ENCODE results near the gene SLC35F3. TPM values are rescaled to one million over a fixed set of nuclear protein-coding genes. Genes with fewer than 3 reads are reported as not detected.

The SLC35F3 gene
- total and polyA plus RNA-seq, 9 of the 15 experiments (the other 6 are each of a cell fraction or from before 2014, with no cell fraction given): 0.04 to 0.07 (median 0.04) TPM; not detected in 6

DNA sequence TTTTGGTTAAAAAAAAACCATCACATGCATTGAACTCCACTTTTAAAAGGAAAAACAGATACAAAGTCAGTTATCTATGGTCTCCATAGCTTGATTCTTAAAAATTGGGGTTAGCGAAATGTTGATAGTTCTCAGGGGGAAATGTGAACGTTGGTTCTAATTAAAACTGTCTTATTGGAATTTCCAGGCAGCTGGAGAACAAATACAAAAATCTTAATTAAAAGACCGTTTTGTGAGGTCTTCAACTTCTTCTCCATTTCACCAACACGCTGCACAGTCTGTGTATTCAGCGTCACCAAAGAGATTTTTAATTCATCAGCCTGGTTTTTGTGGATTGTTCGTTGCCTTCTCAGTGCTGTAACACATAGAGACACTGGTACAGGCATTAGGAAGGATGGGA is 369.5 kb downstream of the SLC35F3 start:
- no peak overlapping the region for H2AFZ ChIP-seq (ENCODE audit: low read depth, low read length)
- H3K27me3 ChIP-seq (ENCODE audit: control insufficient read depth in 2 of 2, insufficient read depth in 2 of 2, low read length in 2 of 2): peaks cover 7 to 25% of the 10 kb centered on the region in 2 experiments
- intact Hi-C loops (cut with micrococcal nuclease) (no loop called here), in situ Hi-C loops (cut with MboI) (no loop called here)
- no peak overlapping the region for H3K4me3 ChIP-seq
- no peak overlapping the region for H3K27ac ChIP-seq (ENCODE audit: extremely low read depth, low read depth, low read length)
- BruUV-seq (replicated peaks): no TSS peak
- WGBS (ENCODE audit: insufficient coverage, low coverage, missing lambda C conversion rate): 0% methylated on average over 6 of the region's 6 CpGs
- no peaks in the 10 kb centered on the region for H3K36me3 ChIP-seq (ENCODE audit: control insufficient read depth, insufficient read depth, low read length)
- DNase-seq (ENCODE audit: extremely low read depth in 1 of 4, low spot score in 3 of 4) (no peak), FAIRE-seq (no peak), ATAC-seq (no peak)
- H3K9me1 ChIP-seq (ENCODE audit: control insufficient read depth, insufficient read depth, low read length): no peaks in the 10 kb centered on the region
- H3K79me2 ChIP-seq (ENCODE audit: control insufficient read depth, insufficient read depth, low read length): no peaks in the 10 kb centered on the region
- H3K4me2 ChIP-seq (ENCODE audit: insufficient read depth, low read length): no peak overlapping the region
- no peaks in the 10 kb centered on the region for H4K20me1 ChIP-seq (replicated peaks; ENCODE audit: control insufficient read depth, insufficient read depth, low read length)
- H3K4me1 ChIP-seq (replicated peaks in 1 of 2; ENCODE audit: control insufficient read depth in 2 of 2, insufficient read depth in 2 of 2, low read length in 2 of 2): no peaks in the 10 kb centered on the region
- CTCF ChIA-PET (ENCODE audit: low intra/inter-chr PET ratio): no interaction called here
- H3K9ac ChIP-seq (ENCODE audit: insufficient read depth in 1 of 2, low read depth in 2 of 2, low read length in 2 of 2): no peak overlapping the region
- POLR2A ChIA-PET: no interaction called here
- H3K9me3 ChIP-seq (replicated peaks; ENCODE audit: control insufficient read depth, insufficient read depth, low read depth, low read length): no peaks in the 10 kb centered on the region
- no peak for TF ChIP-seq U2AF1 (optimal IDR thresholded peaks at IDR 0.05; ENCODE audit: low read depth, low read length)
- TF ChIP-seq PTRF (tag; IDR thresholded peaks at IDR 0.05): no peak
- TF ChIP-seq CREB3L1 (IDR thresholded peaks at IDR 0.05; ENCODE audit: borderline replicate concordance, low read depth): no peak
- no peak for TF ChIP-seq MIER1 (IDR thresholded peaks at IDR 0.05; ENCODE audit: low read depth)
- TF ChIP-seq ZNF143 (CRISPR knock-in tag; IDR thresholded peaks at IDR 0.05): no peak
- no peak for TF ChIP-seq BCLAF1 (IDR thresholded peaks at IDR 0.05; ENCODE audit: borderline replicate concordance in 1 of 2, control insufficient read depth in 1 of 2, low read depth in 2 of 2, low read length in 1 of 2)
- TF ChIP-seq NUFIP1 (IDR thresholded peaks at IDR 0.05; ENCODE audit: partially characterized antibody): no peak
- TF ChIP-seq, protein P1, sequence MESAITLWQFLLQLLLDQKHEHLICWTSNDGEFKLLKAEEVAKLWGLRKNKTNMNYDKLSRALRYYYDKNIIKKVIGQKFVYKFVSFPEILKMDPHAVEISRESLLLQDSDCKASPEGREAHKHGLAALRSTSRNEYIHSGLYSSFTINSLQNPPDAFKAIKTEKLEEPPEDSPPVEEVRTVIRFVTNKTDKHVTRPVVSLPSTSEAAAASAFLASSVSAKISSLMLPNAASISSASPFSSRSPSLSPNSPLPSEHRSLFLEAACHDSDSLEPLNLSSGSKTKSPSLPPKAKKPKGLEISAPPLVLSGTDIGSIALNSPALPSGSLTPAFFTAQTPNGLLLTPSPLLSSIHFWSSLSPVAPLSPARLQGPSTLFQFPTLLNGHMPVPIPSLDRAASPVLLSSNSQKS (CRISPR knock-in tag; IDR thresholded peaks at IDR 0.05): no peak
- TF ChIP-seq C11orf30 (IDR thresholded peaks at IDR 0.05; ENCODE audit: low read depth): no peak
- TF ChIP-seq, protein P2, sequence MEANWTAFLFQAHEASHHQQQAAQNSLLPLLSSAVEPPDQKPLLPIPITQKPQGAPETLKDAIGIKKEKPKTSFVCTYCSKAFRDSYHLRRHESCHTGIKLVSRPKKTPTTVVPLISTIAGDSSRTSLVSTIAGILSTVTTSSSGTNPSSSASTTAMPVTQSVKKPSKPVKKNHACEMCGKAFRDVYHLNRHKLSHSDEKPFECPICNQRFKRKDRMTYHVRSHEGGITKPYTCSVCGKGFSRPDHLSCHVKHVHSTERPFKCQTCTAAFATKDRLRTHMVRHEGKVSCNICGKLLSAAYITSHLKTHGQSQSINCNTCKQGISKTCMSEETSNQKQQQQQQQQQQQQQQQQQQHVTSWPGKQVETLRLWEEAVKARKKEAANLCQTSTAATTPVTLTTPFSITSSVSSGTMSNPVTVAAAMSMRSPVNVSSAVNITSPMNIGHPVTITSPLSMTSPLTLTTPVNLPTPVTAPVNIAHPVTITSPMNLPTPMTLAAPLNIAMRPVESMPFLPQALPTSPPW (CRISPR knock-in tag; IDR thresholded peaks at IDR 0.05): no peak

Measured in K562 (cell line).